HG03460 (cell line): ENCODE results near the gene VEZF1.

Experiments used
- ATAC-seq: cut with Tn5 transposase; IDR thresholded peaks from one replicate; pipeline ENCODE4 v1.9.1; 2021; ENCODE audit not compliant: unreplicated experiment

The VEZF1 gene

DNA sequence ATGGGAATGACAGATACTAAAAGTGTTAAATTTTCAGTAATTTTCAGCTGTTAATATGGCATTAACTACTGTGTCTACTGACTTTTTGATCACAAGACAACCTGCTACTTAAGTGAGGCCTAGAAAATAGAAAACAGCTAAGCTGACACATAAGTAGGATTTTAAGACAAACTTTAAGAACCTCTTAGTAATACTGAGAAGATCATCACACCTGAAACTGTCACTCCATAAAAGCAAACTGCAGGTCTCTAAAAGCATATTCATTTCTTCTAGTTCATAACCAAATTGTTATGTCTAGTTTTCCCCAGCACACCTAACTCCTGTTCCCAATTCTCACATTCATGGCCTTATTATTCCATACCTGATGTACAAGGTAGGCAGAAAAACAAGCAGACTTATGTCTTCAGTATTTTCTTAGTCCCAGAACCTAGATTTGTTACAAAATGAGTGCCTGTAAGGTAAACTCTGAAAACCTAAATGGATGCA lies 11.0 kb upstream of the VEZF1 start:
- no peak for ATAC-seq

DNA sequence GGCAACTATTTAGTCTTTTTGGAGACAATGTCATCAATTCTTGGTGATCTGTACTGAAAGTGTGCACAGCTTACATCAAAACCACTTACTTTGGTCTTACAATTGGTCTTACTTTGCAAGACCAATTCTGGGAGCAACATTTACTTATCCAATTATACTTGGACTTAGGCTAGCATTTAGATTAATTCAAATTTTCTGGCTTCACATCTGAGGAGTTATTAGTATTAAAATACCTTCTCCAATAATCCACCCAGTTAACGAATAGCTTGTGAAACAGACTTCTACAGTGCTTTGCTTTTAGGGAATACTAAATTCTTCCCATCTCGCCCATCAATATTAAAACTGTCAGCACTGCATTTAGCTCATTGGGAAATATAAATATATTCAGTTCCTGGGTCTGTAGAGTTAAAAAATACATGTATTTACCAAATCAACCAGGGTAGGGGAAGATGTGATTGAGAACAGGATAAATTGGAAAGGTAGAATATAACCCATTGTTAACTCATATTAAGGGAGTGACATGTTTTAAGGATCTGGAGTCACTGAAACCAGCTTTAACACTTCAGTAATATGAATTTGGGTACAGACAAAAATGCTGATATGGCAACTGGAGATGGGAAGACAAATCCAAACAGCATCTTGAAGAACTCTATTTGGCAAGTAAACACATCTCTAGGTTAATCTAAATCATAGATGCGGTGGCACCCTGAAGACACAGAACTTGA lies 9.2 kb upstream of the VEZF1 start:
- no peak for ATAC-seq

DNA sequence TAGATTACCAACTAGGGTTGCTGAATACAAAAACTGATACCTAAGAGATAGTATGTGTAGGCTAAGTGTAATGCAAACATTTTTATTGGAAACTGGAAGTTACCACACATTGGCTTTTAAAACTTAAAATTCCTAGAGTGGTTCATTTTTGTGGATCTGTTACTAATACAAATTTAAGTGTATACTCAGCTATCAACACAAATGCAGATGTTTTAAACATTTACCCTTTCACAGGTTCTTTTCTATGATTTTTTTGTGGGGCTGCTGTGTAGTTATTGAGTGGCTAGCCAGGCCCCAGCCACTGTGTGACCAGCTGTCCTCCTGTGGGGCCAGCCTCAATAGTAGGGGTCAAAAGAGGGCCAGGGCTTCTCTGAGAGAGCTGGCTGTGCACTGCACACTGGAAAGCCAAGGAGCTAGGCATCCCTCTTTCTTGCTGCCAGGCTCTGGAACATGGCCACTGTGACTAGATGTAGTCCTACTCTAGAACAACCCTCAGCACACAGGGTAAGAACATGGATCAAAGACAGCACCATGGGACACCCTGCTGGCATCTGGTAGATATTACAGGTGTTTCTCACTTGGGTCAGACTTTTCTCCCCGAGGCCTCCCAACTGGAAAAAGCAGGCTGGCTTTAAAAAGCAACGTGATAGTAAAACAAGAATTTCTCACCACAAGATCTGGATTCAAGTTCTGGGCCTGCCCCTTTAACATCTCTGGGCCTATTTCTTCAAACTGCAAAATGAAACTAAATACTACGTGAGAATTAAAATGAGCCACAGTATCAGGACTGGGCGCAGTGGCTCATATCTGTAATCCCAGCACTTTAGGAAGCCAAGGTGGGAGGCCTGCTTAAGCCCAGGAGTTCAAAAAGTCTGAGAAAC lies 7.3 kb upstream of the VEZF1 start:
- ATAC-seq = no peak

DNA sequence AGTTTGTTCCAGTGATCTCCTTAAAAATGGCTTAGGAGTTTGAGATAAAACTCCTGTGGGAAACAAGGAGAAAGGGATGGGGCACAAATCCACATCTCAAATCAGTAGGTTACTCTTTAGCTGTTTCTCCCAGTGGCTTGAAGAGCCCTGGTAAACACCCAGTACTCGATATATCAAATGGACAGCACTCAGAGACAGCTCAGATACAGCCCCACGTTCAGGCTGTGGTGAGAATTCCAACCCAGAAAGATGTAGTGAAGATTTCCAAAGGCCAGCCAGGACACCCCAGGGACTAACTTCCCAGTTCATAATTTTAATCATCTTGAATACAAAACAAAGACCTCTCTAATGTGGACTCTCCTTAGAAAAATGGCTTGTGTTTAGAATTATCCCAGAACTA lies 6.4 kb upstream of the VEZF1 start:
- no peak for ATAC-seq

DNA sequence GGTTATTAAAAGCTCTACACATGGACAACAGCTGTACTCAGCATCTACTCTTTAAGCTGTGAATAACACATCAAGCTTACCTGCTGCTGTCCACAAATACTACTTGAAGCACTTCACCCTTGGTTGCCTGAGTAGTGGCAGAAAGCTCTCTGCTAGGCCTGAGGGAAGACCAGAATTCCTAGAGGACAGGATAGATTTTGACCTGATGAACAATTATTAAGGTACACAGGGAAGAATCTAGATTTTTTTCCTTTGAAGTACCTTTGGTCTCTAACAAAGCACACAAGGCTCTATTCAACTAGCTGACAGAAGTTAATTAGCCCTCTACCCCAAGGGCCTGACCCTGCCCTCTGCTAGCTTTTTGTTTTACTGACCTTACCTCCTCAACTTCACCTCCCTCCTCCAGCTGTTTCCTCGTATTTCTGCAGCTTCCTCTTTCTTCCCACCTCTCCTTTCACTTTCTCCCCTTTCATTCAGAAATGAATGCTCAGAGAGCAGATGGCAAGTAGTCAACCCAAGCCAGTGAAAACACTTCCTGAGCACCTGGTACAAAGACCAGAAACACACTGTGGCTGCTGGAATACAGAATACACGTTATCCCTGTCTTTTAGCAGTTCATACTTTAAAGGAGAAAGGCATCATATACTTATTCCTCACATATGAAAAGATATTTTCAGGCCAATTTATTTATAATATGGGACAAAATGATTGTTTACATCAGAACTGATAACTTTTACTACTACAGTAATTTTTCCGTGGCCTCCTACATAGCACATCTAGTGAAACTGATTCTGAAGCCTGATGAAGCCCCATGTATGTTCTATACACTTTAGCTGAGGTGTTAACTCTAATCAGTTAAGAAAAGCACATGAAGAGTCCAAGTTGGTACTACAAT lies 5.7 kb upstream of the VEZF1 start:
- ATAC-seq = no peak

DNA sequence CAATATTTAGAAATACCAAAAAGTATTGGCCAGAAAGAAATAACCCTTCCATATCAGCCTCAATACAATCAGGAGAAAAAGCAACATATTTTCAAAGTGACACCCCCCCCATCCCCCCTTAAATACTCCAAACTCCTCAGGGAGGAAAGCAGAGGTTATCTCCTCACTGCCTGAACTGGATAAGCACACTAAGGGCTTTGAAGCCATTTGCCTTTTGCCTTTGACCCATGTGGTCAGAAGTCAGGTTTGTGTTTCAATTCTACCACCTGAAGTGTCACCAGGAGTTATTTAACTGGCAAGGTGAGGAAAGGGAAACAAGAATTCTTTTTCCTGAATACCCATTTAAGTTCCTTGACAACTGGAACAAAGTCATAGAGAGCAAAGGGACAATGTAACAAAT lies 3.5 kb upstream of the VEZF1 start:
- ATAC-seq = no peak

DNA sequence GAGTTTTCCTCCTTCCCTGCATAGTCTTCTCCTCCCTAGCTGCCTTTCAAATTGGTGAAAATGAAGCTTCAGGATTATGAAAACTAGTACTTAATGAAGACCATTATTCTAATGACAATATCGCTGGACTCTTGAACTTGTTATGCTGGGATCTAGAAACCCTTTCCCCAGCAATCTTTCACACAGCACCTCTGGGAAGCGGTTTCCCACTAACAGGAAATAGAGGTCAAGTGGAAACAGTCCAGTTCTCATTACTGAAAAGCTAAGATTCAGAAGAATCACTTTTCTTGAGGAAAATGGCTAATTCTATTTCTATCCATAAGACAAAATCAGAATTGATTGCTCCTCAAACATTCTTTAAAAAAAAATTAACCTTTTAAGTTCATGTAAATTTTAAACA lies 2.0 kb upstream of the VEZF1 start:
- no peak for ATAC-seq

DNA sequence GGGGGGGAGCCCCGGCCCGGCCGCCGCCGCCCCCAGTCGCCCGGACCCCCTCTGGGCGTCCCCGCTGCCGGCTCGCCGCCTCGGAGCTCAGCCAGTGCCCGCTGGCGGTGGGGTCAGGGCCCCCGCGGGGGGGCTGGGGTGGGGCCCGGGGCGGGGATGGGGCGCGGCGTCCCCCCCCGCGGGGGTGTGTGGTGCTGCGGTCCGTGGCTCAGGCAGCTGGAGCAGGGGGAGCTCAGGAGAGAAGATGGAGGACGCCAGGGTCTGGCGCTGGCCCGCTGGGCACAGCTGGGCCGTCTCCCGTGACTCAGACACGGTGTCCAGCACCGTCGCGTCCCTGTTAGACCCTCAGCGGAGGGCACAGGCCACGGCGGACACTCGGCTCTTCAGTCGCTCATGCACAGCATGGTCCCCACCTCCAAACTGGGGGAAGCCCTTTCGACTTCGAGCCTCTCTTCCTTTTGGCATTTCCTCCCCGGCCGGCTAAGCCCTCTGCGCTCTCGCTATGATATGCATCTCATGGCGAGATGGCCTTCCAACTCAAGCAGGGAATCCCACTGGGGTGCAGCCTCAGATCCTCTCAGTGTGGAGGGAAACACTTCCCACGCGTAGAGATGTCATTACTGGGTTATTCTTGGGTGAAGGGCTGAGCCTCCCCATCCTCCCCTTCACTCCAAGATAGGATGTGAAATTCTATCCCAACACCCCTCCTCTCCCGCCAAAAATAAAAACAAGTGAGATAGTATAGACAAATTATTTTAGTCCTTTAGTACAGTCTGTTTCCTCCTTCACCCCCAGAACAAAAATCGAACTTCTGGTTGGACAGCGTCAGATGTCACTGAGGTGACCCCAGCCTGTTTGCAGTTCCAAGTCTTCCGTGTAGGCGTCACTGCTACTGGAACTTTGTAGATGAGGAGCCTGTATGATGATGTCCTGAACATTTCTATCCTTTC lies 522 bp upstream of the VEZF1 start:
- peak; percentile 73 for ATAC-seq

DNA sequence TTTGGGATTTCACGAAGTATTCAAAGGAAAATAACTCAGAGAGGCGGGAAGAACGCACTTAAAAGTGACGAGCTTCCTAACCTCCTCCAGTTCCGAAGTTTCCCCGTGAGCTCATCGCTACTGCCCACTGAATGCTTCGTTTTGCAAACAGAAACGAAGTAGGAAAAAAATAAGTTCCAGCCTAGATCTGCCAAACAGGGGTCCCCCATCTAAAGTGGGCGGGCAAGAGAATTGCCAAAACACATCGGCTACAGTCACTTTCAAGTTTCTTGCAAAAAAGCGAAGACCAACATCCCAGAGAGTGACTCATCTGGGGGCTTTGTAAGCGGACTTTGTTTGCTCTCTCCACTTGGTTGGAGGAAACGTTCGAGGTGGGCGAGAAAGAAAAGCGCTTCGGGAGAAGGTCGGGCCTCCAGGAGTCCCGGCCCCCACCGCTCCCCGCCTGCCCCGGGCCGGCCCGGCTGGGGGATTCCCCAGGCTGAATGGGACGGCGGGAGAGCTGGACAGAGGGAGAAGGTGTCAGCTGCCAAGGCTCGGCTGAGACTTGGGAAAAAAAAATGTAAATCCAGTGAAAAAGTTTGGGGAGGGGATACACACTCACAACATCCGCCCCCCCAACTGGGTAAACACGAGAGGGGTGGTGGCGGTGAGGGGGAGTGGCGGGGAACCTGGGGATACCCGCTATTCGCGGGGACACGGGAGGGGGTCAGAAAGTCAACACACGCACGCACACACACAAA lies 1.0 kb downstream of the VEZF1 start:
- ATAC-seq = peak; percentile 3

DNA sequence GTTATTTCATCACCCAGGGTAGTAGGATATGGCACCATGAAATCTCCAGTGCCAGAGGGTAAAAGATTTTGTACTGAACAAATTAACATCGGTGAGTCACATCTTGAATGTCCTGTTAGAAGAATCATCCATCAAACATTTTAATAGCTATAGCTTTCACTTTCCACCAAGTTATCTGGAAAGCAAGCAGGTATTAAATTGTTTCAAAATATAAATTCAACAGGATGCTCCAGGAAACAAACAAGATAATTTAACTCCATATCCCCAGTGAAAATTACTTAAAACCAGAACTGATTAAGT lies 2.4 kb downstream of the VEZF1 start:
- no peak for ATAC-seq

DNA sequence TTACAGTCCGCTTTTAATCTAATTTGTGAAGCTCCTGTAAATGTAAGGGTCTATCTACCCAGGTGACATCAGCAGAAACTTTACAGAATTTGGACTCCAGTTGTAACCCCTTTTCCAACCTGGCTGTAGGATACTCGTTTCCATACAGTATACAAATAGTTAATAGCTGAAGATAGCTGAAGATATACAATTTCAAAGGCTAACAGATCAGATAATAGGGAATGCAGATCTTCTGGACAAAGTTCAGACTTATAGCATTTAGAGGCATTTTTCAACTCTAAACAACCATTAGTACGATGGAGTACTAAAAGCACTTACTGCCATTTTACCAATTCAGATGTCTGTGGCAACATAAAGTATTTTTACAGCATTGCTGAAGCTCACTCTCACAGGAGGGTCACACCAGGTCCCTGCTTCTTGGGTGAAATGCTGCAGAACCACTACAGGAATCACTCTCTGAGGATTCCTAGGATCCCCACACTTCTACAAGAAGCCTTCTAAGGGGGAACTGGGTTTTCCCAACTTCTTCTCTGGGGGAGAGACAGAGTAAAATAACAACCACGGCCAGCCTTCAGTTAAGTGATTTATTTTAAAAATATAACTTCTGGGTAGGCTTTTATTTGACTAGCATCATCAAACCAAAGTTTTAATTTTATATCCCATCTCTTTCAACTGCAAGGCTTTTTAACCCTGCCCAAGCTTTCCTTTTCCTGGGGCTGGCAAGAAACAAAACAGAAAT lies 2.9 kb downstream of the VEZF1 start:
- no peak for ATAC-seq

DNA sequence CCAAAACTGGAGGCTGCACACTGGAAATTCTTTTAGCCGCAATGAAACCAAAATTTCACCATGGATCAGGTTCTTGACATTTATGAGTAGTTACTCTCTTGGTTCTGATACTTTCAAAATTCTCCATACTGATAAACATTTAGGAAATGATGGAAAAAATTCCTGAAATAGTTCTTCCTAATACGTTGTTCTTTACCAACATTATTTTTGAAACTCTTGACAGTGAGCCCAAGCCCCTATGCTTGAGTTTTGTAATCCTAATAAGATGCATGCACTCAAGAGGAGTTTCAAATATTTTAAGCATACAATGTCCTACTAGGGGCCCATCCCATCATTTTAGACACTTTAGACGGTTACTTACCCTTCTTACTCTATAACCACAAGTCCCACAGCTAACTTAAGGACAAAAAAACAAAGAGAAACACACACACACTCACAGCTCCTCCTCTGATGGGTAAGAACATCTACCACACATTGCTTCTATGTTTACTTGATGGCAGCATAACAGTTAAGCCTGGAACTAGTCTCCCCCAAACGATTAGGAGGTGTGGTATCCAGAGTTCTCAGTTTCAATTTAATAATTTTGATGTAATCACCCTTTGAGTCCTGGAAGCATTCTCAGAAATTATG lies 3.7 kb downstream of the VEZF1 start:
- ATAC-seq = no peak

DNA sequence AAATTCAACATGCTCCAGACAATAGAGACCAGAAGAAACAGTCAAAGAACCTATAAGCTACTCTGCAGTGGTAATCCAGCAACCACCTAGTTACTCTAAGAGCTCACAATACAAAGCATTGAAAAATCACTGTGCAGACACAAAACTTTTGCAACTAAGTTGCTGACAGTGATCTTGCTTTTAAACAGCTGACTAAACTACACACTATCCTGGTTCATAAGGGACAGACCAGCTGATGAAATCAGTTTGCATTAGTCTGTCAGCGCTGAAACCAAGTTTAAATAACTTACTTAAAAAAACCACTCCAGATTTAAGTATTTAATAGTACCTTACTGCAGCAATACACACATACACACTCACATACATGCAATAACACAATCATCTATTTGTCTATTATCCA lies 4.6 kb downstream of the VEZF1 start:
- ATAC-seq = no peak

DNA sequence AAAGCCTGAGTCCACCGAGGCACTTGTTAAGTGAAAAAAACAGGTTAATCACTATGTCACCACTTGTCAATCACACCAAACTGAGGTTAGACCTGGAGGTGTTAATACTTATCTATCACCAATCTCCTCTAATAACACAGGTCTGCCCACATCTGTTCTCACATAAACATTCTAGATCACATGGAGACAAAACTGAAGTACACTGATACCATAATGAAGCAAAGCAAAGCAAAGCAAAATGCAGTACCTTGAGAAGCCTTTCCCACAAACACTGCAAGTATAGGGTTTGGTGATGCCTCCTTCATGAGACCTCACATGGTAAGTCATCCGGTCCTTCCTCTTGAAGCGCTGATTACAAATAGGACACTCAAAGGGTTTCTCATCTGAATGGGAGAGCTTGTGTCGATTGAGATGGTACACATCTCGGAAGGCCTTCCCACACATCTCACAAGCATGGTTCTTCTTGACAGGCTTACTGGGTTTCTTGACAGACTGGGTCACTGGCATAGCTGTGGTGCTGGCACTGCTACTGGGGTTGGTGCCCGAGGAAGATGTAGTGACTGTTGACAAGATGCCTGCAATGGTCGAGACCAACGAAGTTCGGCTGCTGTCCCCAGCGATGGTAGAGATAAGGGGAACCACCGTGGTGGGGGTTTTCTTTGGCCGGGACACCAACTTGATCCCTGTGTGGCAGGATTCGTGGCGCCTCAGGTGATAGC lies 5.4 kb downstream of the VEZF1 start:
- no peak for ATAC-seq

DNA sequence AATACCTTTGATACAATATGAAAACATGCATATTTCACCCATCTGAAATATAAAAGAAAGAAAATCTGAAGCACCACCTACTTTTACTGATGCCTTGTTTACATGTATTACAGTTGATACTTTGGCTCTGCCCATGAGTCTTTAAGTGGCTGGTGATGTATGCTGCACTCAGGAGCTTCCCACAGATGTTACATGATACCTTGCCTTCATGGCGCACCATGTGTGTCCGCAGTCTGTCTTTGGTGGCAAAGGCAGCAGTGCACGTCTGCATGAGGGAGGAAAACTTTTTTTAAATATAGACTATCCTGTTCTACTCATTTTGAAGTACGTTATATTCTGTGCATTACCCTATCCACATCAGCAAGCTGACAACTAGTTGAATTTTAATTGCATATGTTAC lies 7.5 kb downstream of the VEZF1 start:
- no peak for ATAC-seq

DNA sequence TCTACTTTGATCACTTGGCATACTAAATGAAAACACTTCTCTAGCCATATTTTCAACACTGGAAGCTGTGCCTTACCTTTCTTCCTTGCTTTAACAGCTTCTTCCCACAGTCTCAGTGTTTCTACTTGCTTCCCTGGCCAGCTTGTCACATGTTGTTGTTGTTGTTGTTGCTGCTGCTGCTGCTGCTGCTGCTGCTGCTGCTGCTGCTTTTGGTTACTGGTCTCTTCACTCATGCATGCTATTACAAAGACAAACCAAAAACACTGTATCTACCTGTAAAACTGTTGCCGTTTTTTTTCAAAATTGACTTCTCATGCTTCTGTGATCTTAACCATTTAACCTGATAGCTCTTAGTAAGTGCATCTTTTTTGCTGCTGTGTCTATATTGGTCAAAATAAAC lies 9.0 kb downstream of the VEZF1 start:
- ATAC-seq = no peak

DNA sequence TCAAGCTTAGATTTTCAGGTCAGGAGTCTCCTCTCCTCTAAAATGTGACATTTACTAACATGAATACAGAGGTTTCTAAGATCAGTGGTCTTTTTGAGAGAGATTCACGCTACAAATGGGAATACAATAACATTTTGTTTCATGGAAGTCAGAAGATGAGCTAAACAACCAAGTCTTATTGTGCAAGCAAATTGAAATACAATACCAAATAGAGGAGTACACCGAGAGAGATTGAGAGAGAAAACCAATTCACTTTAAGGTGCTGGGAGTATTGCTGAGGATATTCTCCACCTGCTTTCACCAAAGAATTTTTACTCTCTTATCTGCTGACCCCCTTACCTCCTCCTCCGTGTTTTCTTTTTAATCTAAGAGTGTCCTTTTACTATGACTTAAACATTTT lies 11.5 kb downstream of the VEZF1 start:
- ATAC-seq = no peak

DNA sequence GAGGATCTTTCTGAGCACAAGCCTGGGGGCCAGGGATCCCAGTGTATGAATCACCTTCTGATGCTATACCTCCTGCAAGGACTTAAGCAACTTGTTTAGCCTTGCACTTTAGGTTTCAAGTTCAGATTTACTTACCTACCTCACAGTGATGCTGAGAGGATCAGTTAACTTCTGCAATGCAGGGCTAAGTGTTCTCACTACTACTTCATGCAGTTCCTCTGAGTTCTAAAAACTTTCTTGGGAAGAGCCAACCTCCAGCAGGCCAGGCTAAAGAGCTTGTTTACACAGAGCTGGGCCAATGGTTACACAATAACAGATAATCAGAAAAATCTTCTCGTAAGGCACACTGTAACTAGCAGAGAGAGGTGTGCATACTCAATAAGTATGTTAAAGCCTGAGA lies 13.0 kb downstream of the VEZF1 start:
- ATAC-seq = no peak
